ENCODE results near the gene BTC. TPM values are rescaled to one million over a fixed set of nuclear protein-coding genes. Genes with fewer than 3 reads are reported as not detected.
"Not testable (repeated sequence)": the region's sequence is repeated elsewhere in the genome, so short reads cannot be mapped to it uniquely, and the experiment has no call there.

BTC gene
- total RNA-seq, 4 donors from 2014 or later, result 1.8 to 13.4 (median 4.6) TPM

DNA sequence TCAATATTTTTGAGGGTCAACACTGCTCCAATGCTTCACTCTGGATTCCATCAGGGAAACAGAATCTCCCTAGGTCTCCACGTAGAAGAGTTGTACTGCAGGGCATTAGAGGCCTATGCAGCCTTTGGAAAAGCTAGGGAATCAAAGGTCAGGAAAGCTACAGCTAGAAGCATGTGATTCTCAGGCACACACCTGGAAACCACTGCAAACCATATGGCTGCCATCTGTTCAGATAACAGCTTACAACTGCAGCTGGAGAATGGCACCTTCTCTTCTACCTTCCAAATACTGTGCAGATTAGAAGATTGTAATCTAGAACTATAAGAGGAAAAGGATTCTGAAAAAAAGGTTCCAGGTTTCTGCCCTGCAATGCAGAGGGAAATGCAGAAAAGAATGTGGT, 60.6 kb downstream of the BTC start:
- TF ChIP-seq, protein P1, sequence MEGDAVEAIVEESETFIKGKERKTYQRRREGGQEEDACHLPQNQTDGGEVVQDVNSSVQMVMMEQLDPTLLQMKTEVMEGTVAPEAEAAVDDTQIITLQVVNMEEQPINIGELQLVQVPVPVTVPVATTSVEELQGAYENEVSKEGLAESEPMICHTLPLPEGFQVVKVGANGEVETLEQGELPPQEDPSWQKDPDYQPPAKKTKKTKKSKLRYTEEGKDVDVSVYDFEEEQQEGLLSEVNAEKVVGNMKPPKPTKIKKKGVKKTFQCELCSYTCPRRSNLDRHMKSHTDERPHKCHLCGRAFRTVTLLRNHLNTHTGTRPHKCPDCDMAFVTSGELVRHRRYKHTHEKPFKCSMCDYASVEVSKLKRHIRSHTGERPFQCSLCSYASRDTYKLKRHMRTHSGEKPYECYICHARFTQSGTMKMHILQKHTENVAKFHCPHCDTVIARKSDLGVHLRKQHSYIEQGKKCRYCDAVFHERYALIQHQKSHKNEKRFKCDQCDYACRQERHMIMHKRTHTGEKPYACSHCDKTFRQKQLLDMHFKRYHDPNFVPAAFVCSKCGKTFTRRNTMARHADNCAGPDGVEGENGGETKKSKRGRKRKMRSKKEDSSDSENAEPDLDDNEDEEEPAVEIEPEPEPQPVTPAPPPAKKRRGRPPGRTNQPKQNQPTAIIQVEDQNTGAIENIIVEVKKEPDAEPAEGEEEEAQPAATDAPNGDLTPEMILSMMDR (IDR thresholded peaks at IDR 0.05), result no peak
- TF ChIP-seq POLR2A (IDR thresholded peaks at IDR 0.05), result no peak
- H3K4me1 ChIP-seq, result peaks cover 0 to 6% (median 0%) of the 10 kb centered on the region in 3 donors
- no peaks in the 10 kb centered on the region for H3K9me3 ChIP-seq
- H3K27me3 ChIP-seq, result no peaks in the 10 kb centered on the region
- intact Hi-C loops (cut with DNase I), result no loop called here
- 43 to 73% methylated on average over 1 of the region's 1 CpG for WGBS, 2 donors
- H3K27ac ChIP-seq, result no peak overlapping the region
- no peak overlapping the region for H3K4me3 ChIP-seq
- H3K36me3 ChIP-seq, result no peaks in the 10 kb centered on the region
- DNase-seq, result no peak

DNA sequence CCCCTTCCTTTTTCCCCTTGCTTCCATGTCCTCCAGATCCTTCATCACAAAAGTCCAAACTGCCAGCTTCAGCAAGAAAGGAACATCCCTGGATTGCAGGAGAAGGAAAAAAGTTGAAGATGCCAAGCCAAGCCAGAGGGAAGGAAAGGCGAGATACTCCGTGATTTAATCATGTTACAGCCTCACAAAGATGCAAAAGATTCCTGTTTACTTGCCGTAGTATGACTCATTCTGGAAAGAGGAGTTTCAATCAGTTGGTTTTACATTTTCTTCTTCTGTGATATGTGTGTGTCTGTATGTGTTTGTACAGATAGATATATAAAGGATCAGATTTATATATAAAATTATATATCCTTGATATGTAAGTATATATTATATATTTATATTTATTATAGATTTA, 69.3 kb downstream of the BTC start:
- Histone ChIP-seq H3K9me3 (no peaks in the 10 kb centered on the region), H3K27ac (no peak overlapping the region), H3K36me3 (no peaks in the 10 kb centered on the region), H3K27me3 (no peaks in the 10 kb centered on the region), H3K4me3 (no peak overlapping the region), H3K4me1 (no peaks in the 10 kb centered on the region)
- intact Hi-C loops (cut with DNase I), result no loop called here
- no peak for TF ChIP-seq POLR2A (IDR thresholded peaks at IDR 0.05)
- TF ChIP-seq, protein P1 (IDR thresholded peaks at IDR 0.05), result no peak
- WGBS, 2 donors, result 36 to 38% methylated on average over 3 of the region's 3 CpGs
- no peak for DNase-seq

- TF ChIP-seq, protein P1 (IDR thresholded peaks at IDR 0.05), result no peak
- no peak for TF ChIP-seq POLR2A (IDR thresholded peaks at IDR 0.05)
- WGBS, 2 donors, result 10 to 23% methylated on average over 1 of the region's 1 CpG
- no peak for DNase-seq
- H3K27me3 ChIP-seq, result no peaks in the 10 kb centered on the region
- H3K4me1 ChIP-seq, result peaks cover 0 to 17% (median 2%) of the 10 kb centered on the region in 3 donors
- peaks cover 0 to 5% (median 0%) of the 10 kb centered on the region in 3 donors for H3K9me3 ChIP-seq
- intact Hi-C loops (cut with DNase I), result no loop called here
- H3K4me3 ChIP-seq, result no peak overlapping the region
- H3K36me3 ChIP-seq, result no peaks in the 10 kb centered on the region
- H3K27ac ChIP-seq, result peak overlapping the region in 2 of 4 donors; percentile 55 to 64
Observed at GRCh38 chr4:74716436-74716765, 77.9 kb downstream of the BTC start.

GRCh38 chr4:74715706-74716435, 78.5 kb downstream of the BTC start:
- Histone ChIP-seq H3K4me3 (peak overlapping the region in 1 of 4 donors; percentile 26), H3K36me3 (no peaks in the 10 kb centered on the region), H3K9me3 (peaks cover 0 to 5% (median 0%) of the 10 kb centered on the region in 3 donors), H3K4me1 (peaks cover 0 to 17% (median 2%) of the 10 kb centered on the region in 3 donors), H3K27me3 (no peaks in the 10 kb centered on the region), H3K27ac (peak overlapping the region; percentile 50 to 73 (median 60))
- TF ChIP-seq POLR2A (IDR thresholded peaks at IDR 0.05), result no peak
- TF ChIP-seq, protein P1 (IDR thresholded peaks at IDR 0.05), result no peak
- DNase-seq, result no peak
- intact Hi-C loops (cut with DNase I), result no loop called here
- WGBS, 2 donors, result 20 to 37% methylated on average over 5 of the region's 5 CpGs

DNA sequence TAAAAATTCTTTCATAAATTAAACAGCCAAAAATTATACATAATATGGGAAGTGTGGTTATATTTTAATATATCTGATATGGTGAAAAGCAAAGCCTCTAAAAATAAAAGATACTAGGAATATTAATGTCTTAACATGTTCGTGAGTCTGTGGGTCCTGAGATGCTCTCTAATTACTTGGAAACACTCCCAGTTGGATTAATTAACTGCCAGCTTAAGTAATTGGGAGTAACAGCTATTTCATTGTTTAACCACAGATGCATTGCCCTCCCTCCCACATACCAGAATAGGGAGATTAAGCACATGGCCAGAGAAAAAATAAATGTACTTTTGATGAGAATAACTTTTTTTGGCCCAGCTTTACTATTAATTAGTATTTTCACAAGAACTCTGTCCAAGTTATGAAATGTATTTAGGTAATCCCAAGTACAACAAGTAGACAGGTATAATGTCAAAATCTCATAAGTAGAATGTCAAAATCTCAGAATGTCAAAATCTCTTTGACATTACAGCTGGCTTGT, 79.7 kb downstream of the BTC start:
- peak overlapping the region in 2 of 4 donors; percentile 55 to 64 for H3K27ac ChIP-seq
- WGBS, 2 donors, result 45 to 72% methylated on average over 1 of the region's 1 CpG
- no peak for DNase-seq
- H3K9me3 ChIP-seq, result peaks cover 0 to 5% (median 0%) of the 10 kb centered on the region in 3 donors
- intact Hi-C loops (cut with DNase I), result no loop called here
- H3K4me1 ChIP-seq, result peaks cover 0 to 17% (median 2%) of the 10 kb centered on the region in 3 donors
- H3K36me3 ChIP-seq, result no peaks in the 10 kb centered on the region
- TF ChIP-seq POLR2A (IDR thresholded peaks at IDR 0.05), result no peak
- TF ChIP-seq, protein P1 (IDR thresholded peaks at IDR 0.05), result no peak
- no peak overlapping the region for H3K4me3 ChIP-seq
- no peaks in the 10 kb centered on the region for H3K27me3 ChIP-seq

GRCh38 chr4:74708135-74708534, 86.2 kb downstream of the BTC start:
- H3K4me3 ChIP-seq; H3K9me3 ChIP-seq; H3K4me1 ChIP-seq; intact Hi-C loops (cut with DNase I); H3K27me3 ChIP-seq; H3K27ac ChIP-seq; DNase-seq; H3K36me3 ChIP-seq: not testable (repeated sequence)
- 76 to 82% methylated on average over 3 of the region's 3 CpGs for WGBS, 2 donors
